ENCODE measurements around the gene TBC1D30. TPM values are rescaled to one million over a fixed set of nuclear protein-coding genes. Genes with fewer than 3 reads are reported as not detected.

Gene TBC1D30, protein sequence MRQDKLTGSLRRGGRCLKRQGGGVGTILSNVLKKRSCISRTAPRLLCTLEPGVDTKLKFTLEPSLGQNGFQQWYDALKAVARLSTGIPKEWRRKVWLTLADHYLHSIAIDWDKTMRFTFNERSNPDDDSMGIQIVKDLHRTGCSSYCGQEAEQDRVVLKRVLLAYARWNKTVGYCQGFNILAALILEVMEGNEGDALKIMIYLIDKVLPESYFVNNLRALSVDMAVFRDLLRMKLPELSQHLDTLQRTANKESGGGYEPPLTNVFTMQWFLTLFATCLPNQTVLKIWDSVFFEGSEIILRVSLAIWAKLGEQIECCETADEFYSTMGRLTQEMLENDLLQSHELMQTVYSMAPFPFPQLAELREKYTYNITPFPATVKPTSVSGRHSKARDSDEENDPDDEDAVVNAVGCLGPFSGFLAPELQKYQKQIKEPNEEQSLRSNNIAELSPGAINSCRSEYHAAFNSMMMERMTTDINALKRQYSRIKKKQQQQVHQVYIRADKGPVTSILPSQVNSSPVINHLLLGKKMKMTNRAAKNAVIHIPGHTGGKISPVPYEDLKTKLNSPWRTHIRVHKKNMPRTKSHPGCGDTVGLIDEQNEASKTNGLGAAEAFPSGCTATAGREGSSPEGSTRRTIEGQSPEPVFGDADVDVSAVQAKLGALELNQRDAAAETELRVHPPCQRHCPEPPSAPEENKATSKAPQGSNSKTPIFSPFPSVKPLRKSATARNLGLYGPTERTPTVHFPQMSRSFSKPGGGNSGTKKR
- total RNA-seq, result 14.0 and 20.1 TPM in 2 replicates

DNA sequence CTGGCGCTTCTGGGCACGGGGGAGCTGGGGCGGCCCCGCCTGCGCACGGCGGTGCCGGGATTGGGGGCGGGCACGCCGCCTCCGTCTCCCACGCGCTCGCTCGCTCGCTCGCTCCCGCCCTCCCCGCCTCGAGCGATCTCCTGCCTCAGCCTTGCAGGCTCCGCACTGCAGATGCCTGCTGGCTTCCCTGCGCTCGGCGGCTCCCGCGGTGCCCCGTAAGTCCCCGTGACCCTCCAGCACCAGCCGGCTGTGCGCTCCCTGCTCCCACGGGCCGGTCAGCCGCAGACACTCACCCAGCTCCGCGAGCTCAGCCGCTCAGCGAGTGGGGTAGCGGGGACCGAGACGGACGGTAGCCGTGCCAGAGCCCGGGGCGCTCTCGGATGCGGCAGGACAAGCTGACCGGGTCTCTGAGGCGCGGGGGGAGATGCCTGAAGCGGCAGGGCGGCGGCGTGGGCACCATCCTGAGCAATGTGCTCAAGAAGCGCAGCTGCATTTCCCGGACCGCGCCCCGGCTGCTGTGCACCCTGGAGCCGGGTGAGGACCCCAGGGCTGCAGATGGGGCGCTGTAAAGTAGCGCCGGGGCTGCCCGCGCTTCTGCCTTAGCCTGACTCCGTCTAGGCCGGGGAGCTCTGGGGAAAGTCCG lies at the start of gene TBC1D30:
TBC1D30 (plus strand) TSS at position 148 of the 643 bp plus-strand sequence; CDS start at position 381, 233 bp downstream.

Other genes with a start within 250 kb of the TBC1D30 start
- gene RASSF3, start 214.2 kb upstream of the TBC1D30 start, total RNA-seq, result 35.9 and 55.0 TPM in 2 replicates
- 231 and 265 TPM in 2 replicates for gene GNS, start 65.2 kb upstream of the TBC1D30 start, total RNA-seq